ENCODE measurements around the gene MAD1L1. TPM values are rescaled to one million over a fixed set of nuclear protein-coding genes. Genes with fewer than 3 reads are reported as not detected.

MAD1L1 gene
- total RNA-seq, 2 experiments from 2014 or later: 157 to 160 TPM

DNA sequence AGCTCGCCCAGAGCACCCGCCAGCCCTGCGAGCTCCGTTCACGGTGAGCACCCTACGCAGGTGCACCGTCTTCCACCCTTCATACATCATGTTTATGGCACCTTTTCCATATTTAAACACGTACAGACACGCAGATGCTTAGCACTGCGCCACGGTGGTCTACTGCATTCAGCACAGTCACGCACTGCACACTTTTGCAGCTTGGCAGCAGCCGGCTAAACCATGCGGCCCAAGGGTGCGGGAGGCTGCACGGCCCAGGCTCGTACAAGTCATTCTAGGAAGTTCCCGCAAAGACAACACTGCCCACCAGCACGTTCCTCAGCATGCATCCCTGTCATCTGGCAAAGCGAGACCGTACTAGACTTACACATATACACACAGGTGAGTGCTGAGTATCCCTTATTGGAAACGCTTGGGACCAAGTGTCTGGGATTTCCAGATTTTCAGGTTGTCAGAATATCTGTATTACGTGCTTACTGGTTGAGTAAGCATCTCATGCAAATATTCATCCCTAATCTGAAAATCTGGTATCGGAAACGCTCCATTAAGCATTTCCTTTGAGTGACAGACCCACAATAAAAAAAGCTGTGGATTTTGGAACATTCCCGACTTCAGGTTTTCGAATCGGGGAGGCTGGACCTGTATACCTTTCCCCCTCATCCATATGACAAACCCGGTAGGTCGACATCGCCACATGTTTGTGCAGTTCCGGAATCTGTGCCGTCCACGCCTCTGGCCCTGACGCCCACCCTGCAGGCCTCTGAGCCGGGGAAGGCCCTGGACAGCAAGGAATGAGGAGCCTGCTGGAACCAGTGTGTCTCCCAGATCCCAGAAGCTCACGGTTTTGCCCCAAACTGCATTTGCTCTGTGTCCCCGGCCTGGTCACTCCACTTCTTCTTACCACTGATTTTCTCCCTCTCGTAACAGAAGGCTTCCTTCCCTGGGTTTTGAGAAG lies 340.5 kb downstream of the MAD1L1 start:
- Mint-ChIP-seq H3K9me3 (no peaks in the 10 kb centered on the region), H3K4me3 (peak overlapping the region; percentile 55), H3K36me3 (ENCODE audit: low read depth) (peaks cover 75% of the 10 kb centered on the region), H3K27ac (peak overlapping the region; percentile 70), H3K27me3 (no peaks in the 10 kb centered on the region), H3K4me1 (ENCODE audit: low read depth) (peaks cover 50% of the 10 kb centered on the region)
- Histone ChIP-seq H3K27me3 (ENCODE audit: control insufficient read depth in 1 of 2, insufficient read depth in 2 of 2, low read length in 2 of 2) (no peaks in the 10 kb centered on the region), H3K27ac (ENCODE audit: low read depth in 1 of 2, low read length in 2 of 2) (no peak overlapping the region), H3K4me1 (ENCODE audit: insufficient read depth, low read length) (peaks cover 19% of the 10 kb centered on the region), H3K36me3 (ENCODE audit: insufficient read depth, low read length) (peaks cover 69% of the 10 kb centered on the region), H3K9me3 (ENCODE audit: control insufficient read depth in 1 of 2, insufficient read depth in 1 of 2, low read length in 2 of 2) (peaks cover 0 to 18% of the 10 kb centered on the region in 2 experiments), H3K4me3 (ENCODE audit: low read length) (no peak overlapping the region)
- intact Hi-C loops (cut with DNase I, micrococcal nuclease): loop anchor here (5.0 to 10.0 kb wide), 2 partner anchors 35 to 313 kb away; no protein-coding TSS in a partner anchor
- TF ChIP-seq, protein P1, sequence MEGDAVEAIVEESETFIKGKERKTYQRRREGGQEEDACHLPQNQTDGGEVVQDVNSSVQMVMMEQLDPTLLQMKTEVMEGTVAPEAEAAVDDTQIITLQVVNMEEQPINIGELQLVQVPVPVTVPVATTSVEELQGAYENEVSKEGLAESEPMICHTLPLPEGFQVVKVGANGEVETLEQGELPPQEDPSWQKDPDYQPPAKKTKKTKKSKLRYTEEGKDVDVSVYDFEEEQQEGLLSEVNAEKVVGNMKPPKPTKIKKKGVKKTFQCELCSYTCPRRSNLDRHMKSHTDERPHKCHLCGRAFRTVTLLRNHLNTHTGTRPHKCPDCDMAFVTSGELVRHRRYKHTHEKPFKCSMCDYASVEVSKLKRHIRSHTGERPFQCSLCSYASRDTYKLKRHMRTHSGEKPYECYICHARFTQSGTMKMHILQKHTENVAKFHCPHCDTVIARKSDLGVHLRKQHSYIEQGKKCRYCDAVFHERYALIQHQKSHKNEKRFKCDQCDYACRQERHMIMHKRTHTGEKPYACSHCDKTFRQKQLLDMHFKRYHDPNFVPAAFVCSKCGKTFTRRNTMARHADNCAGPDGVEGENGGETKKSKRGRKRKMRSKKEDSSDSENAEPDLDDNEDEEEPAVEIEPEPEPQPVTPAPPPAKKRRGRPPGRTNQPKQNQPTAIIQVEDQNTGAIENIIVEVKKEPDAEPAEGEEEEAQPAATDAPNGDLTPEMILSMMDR (IDR thresholded peaks at IDR 0.05): no peak
- POLR2A ChIA-PET: no interaction called here
- DNase-seq (no peak), ATAC-seq (ENCODE audit: poor library complexity) (no peak)
- CTCF ChIA-PET: interaction anchor here (0.6 kb wide), 1 partner anchor 13 kb away, joined by 4 read pairs; no protein-coding TSS in a partner anchor

GRCh38 chr7:1890289-1891235 lies 342.2 kb downstream of the MAD1L1 start:
- peaks cover 66% of the 10 kb centered on the region for H3K36me3 ChIP-seq (ENCODE audit: insufficient read depth, low read length)
- intact Hi-C loops (cut with DNase I, micrococcal nuclease): loop anchor here (5.0 to 10.0 kb wide), 2 partner anchors 37 to 314 kb away; no protein-coding TSS in a partner anchor
- Mint-ChIP-seq H3K4me1 (ENCODE audit: low read depth) (peaks cover 45% of the 10 kb centered on the region), H3K4me3 (peak overlapping the region; percentile 54), H3K9me3 (no peaks in the 10 kb centered on the region), H3K36me3 (ENCODE audit: low read depth) (peaks cover 79% of the 10 kb centered on the region), H3K27ac (peak overlapping the region; percentile 70), H3K27me3 (no peaks in the 10 kb centered on the region)
- H3K4me3 ChIP-seq (ENCODE audit: low read length): no peak overlapping the region
- ChIA-PET POLR2A (interaction anchor here (1.4 kb wide), 1 partner anchor 49 kb away, joined by 6 read pairs; no protein-coding TSS in a partner anchor), CTCF (no interaction called here)
- peaks cover 29% of the 10 kb centered on the region for H3K4me1 ChIP-seq (ENCODE audit: insufficient read depth, low read length)
- peaks cover 0 to 21% of the 10 kb centered on the region in 2 experiments for H3K9me3 ChIP-seq (ENCODE audit: control insufficient read depth in 1 of 2, insufficient read depth in 1 of 2, low read length in 2 of 2)
- no peak for DNase-seq
- no peak overlapping the region for H3K27ac ChIP-seq (ENCODE audit: low read depth in 1 of 2, low read length in 2 of 2)
- no peak for ATAC-seq (ENCODE audit: poor library complexity)
- no peaks in the 10 kb centered on the region for H3K27me3 ChIP-seq (ENCODE audit: control insufficient read depth in 1 of 2, insufficient read depth in 2 of 2, low read length in 2 of 2)
- TF ChIP-seq, protein P1 (IDR thresholded peaks at IDR 0.05): no peak
